Heart left ventricle (tissue), 16 donors: ENCODE measurements around the gene TMEM11. TPM values are rescaled to one million over a fixed set of nuclear protein-coding genes. Genes with fewer than 3 reads are reported as not detected.

Experiments used
- ATAC-seq, 4 donors: fragments of 200-7000 bp; cut with Tn5 transposase; one replicate each; pipeline ENCODE4 v1.9.1; 2020 to 2022; ENCODE audit warnings: moderate library complexity in 4 of 4, mild to moderate bottlenecking in 3 of 4, moderate number of reproducible peaks in 1 of 4
- DNase-seq, 5 donors: peaks; one replicate each; pipeline ENCODE4 v3.0.0-alpha.2; 2020
- H3K27ac ChIP-seq, 12 donors: fragments of 200-600 bp; sonication (generic) in 4 of 12; one replicate each; pipeline versions ENCODE4 v1.5.0 to v1.8.0; 2016 to 2022; ENCODE audit warnings: mild to moderate bottlenecking in 2 of 12
- H3K27me3 ChIP-seq, 9 donors: fragments of 200-600 bp; sonication (generic) in 2 of 9; one replicate each; pipeline versions ENCODE4 v1.5.1 to v1.8.0; 2016 to 2022; ENCODE audit warnings: mild to moderate bottlenecking in 3 of 9
- H3K36me3 ChIP-seq, 9 donors: fragments of 200-600 bp; sonication (generic) in 2 of 9; one replicate each; pipeline versions ENCODE4 v1.5.0 to v1.8.0; 2018 to 2022; ENCODE audit warnings: mild to moderate bottlenecking in 2 of 9
- H3K4me1 ChIP-seq, 12 donors: fragments of 200-600 bp; sonication (generic) in 4 of 12; one replicate each; pipeline versions ENCODE4 v1.5.0 to v1.8.0; 2016 to 2022; ENCODE audit warnings: mild to moderate bottlenecking in 3 of 12
- H3K4me3 ChIP-seq, 12 donors: fragments of 200-600 bp; sonication (generic) in 4 of 12; one replicate each; pipeline versions ENCODE4 v1.5.0 to v1.8.0; 2017 to 2022; ENCODE audit warnings: mild to moderate bottlenecking in 9 of 12, moderate library complexity in 4 of 12
- H3K9me3 ChIP-seq, 12 donors: fragments of 200-600 bp; sonication (generic) in 4 of 12; one replicate each; pipeline versions ENCODE4 v1.5.0 to v1.8.0; 2016 to 2022; ENCODE audit warnings: mild to moderate bottlenecking in 1 of 12
- CTCF ChIP-seq, 12 donors: fragments of 200-600 bp; sonication (generic) in 4 of 12; IDR thresholded peaks; one replicate each; pipeline versions ENCODE4 v1.5.0 to v1.8.0; 2018 to 2022; ENCODE audit warnings: antibody characterized with exemption in 12 of 12, mild to moderate bottlenecking in 5 of 12
- POLR2A ChIP-seq, 2 donors: fragments of 450-650 bp; IDR thresholded peaks; one replicate each; pipeline ENCODE4 v1.6.1; 2017; ENCODE audit warnings: antibody characterized with exemption in 2 of 2, mild to moderate bottlenecking in 2 of 2, moderate library complexity in 2 of 2
- WGBS, 4 donors: extraction: QIAGEN DNeasy Blood & Tissue Kit in 2 of 4; methylation state at CpG; one replicate each; pipeline versions ENCODE4 v1.1.5 to v1.1.7; 2013 to 2018; 5-methylcytosine and 5-hydroxymethylcytosine counted together
- intact Hi-C, 10 donors: fragments of 100-400 bp; cut with DNase I; formaldehyde crosslinking; loops; one replicate each; pipeline versions ENCODE4 v1.11.1 to v1.14.2; 2022
- polyA plus RNA-seq, 2 donors: library from polyadenylated mRNA; stranded (reverse); fragments of 200-250 nt; gene quantifications; one replicate each; pipeline ENCODE4 v1.2.3, GENCODE V29; 2013
- total RNA-seq, 9 donors: library from RNA; depleted of rRNA in 2 of 9; stranded (reverse); fragments of >200 nt in 2 of 9; fragmentation: NEBNext Ultra II Directional in 3 of 9; extraction: Animal tissue kit (Norgen Biotek cat#: 25700) in 3 of 9; gene quantifications; one replicate each; pipeline versions ENCODE4 v1.1.0 to v1.2.4, GENCODE V29; 2016 to 2023
- donor health status: ischemic (EF 13 %, LVEDD 7.1; RV severe dilation, severe dysfunction).
- donor health status: healthy with polysubstance abuse.
- donor health status: DM: no; HTN: yes; CAD: no.
- donor health status: DM: no; HTN: no; CAD: no.
- donor health status: ischemic (EF 25% LVEDD 6.9; RV normal size, moderate dysfunction).
- donor health status: ischemic (EF 25% LVEDD 5.7; RV mildly dilated, moderate dysfunction).
- donor health status: healthy.
- donor health status: DM: yes; HTN: yes; CAD: no.
- donor health status: ischemic (EF 35%, LVEDD 5.7; RV mildly dilated, moderate dysfunction).
- donor health status: nonischemic (EF 11% LVEDD 7.7; RV severe dilation, severe dysfunction).
- donor health status: DM: yes; HTN: yes; CAD: no.
- donor health status: PGD.
- donor health status: ischemic (EF 29% LVEDD 5.4; RV normal size, mild dysfunction).
- donor health status: nonischemic (EF 23%, LVEDD 6.1; RV moderate dilation, normal function).

The TMEM11 gene
- total and polyA plus RNA-seq, 11 donors, result 23.2 to 59.7 (median 33.0) TPM

DNA sequence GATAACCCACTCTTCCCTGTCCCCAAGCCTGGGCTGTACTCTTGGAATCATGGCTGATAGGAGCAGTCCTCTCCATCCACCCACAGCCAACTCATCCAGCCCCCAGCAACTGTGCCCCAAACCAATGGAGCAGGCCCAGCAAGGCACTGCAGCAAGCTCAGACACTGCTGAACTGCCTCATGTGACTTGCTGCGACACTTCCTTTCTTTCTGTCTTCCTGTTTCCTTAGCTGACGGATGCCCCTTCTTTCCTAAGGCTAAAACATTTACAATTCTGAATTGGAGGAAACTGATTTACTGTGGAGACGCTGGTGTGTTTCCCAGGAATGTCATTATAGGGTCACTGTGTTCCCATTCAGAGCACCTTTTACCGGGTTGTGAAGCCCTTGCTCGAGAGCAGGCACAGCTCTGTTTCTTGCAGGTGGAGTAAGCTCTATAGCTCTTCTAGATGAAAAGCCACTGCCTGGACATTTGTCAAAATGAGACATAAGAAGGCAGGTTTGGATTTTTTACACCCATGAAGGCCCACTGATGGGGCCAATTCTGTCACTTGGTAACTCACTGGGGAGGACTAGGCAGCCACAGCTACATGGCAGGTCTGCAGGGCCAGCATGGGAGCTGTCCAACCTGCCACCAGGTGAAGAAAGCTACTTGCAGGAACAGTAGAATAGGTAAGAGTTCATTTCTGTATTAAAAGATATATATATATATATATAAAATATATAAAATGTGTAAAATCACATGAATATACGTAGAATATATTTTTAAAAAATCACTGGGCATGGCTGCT is 27.4 kb downstream of the TMEM11 start:
- ATAC-seq (peak; percentile 31 to 92 (median 50)), DNase-seq (no peak)
- Histone ChIP-seq H3K27me3 (no peaks in the 10 kb centered on the region), H3K4me3 (no peak overlapping the region), H3K9me3 (no peaks in the 10 kb centered on the region), H3K36me3 (peaks cover 0 to 66% (median 48%) of the 10 kb centered on the region in 9 donors), H3K27ac (peak overlapping the region in 11 of 12 donors; percentile 6 to 80 (median 54)), H3K4me1 (peaks cover 0 to 39% (median 17%) of the 10 kb centered on the region in 12 donors)
- intact Hi-C loops, result no loop called here
- TF ChIP-seq POLR2A (IDR thresholded peaks at IDR 0.05) (no peak), CTCF (IDR thresholded peaks at IDR 0.05) (no peak)
- WGBS, 4 donors, result 66 to 79% (median 72%) methylated on average over 6 of the region's 6 CpGs

GRCh38 chr17:21185061-21185460 is 28.9 kb downstream of the TMEM11 start:
- Histone ChIP-seq H3K4me3 (no peak overlapping the region), H3K27me3 (no peaks in the 10 kb centered on the region), H3K27ac (no peak overlapping the region), H3K9me3 (no peaks in the 10 kb centered on the region), H3K4me1 (peaks cover 0 to 31% (median 10%) of the 10 kb centered on the region in 12 donors), H3K36me3 (peaks cover 0 to 58% (median 43%) of the 10 kb centered on the region in 9 donors)
- intact Hi-C loops, result no loop called here
- TF ChIP-seq POLR2A (IDR thresholded peaks at IDR 0.05) (no peak), CTCF (IDR thresholded peaks at IDR 0.05) (no peak)
- DNase-seq (no peak), ATAC-seq (no peak)
- 89 to 100% (median 96%) methylated on average over 1 of the region's 1 CpG for WGBS, 4 donors

- WGBS, 4 donors, result 84 to 92% (median 89%) methylated on average over 3 of the region's 3 CpGs
- no peak for TF ChIP-seq CTCF (IDR thresholded peaks at IDR 0.05)
- TF ChIP-seq POLR2A (IDR thresholded peaks at IDR 0.05), result no peak
Measured at GRCh38 chr17:21184570-21184969, 29.4 kb downstream of the TMEM11 start.

GRCh38 chr17:21183468-21183867 is 30.5 kb downstream of the TMEM11 start:
- peaks cover 0 to 31% (median 10%) of the 10 kb centered on the region in 12 donors for H3K4me1 ChIP-seq
- no peaks in the 10 kb centered on the region for H3K27me3 ChIP-seq
- peak overlapping the region in 1 of 12 donors; percentile 47 for H3K27ac ChIP-seq
- H3K36me3 ChIP-seq, result peaks cover 0 to 49% (median 36%) of the 10 kb centered on the region in 9 donors
- no peak for ATAC-seq
- DNase-seq, result no peak
- H3K9me3 ChIP-seq, result no peaks in the 10 kb centered on the region
- no peak overlapping the region for H3K4me3 ChIP-seq
- 73 to 82% (median 77%) methylated on average over 5 of the region's 5 CpGs for WGBS, 4 donors
- intact Hi-C loops, result no loop called here
- TF ChIP-seq CTCF (IDR thresholded peaks at IDR 0.05), result no peak
- TF ChIP-seq POLR2A (IDR thresholded peaks at IDR 0.05), result no peak

More at GRCh38 chr17:21184570-21184969, 29.4 kb downstream of the TMEM11 start:
- Histone ChIP-seq H3K36me3 (peaks cover 0 to 53% (median 45%) of the 10 kb centered on the region in 9 donors), H3K27me3 (no peaks in the 10 kb centered on the region), H3K4me3 (no peak overlapping the region), H3K4me1 (peaks cover 0 to 31% (median 10%) of the 10 kb centered on the region in 12 donors), H3K9me3 (no peaks in the 10 kb centered on the region), H3K27ac (no peak overlapping the region)
- intact Hi-C loops, result no loop called here
- DNase-seq, result no peak
- no peak for ATAC-seq
